NAMALWA (cell line): ENCODE results near the gene RIPOR2.
"Not testable (repeated sequence)": the region's sequence is repeated elsewhere in the genome, so short reads cannot be mapped to it uniquely, and the experiment has no call there.

Experiments
- DNase-seq: peaks from one replicate; pipeline ENCODE4 v3.0.0-alpha.2; 2015; ENCODE audit warnings: low spot score

The RIPOR2 gene

DNA sequence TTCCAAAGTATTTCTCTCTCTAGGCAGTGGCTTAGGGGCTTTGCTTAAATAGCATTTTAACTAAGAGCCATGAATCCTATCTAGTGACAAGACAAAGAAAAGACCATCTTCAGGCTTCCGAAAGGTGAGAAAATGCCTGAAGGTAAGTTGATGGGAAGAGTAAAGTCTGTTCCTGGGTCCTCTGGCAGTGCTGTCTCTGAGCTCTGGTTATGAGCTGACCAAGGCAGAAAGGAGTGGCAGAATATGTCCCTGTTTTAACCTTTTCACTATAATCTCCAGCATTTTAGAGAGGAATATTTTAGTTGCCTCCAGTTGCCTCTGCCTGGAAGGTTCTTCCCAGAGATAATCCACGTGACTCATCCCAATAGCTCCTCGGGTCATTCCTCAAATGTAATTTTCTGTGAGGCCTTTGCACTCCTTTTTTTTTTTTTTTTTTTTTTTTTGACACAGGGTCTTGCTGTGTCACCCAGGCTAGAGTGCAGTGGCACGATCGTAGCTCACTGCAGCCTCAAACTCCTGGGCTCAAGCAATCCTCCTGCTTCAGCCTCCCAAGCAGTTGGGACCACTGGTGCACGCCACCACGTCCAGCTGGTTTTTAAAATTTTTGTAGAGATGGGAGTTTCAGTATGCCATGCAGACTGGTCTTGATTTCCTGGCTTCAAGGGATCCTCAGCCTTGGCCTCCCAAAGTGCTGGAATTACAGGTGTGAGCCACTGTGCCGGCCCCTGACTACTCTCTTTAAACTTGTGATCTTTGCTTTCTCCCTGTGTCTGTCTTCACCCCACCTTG is 133.3 kb downstream of the RIPOR2 start:
- DNase-seq = no peak

- no peak for DNase-seq
These were observed 136.2 kb downstream of the RIPOR2 start for GRCh38 chr6:24799541-24799915.

- no peak for DNase-seq
These were observed 136.8 kb downstream of the RIPOR2 start, which contains the start of gene ARMH2 for GRCh38 chr6:24798740-24799540. Gene ARMH2, minus strand, starts transcription at chr6:24798917. Its CDS starts 60 bp downstream, at chr6:24798857.

DNA sequence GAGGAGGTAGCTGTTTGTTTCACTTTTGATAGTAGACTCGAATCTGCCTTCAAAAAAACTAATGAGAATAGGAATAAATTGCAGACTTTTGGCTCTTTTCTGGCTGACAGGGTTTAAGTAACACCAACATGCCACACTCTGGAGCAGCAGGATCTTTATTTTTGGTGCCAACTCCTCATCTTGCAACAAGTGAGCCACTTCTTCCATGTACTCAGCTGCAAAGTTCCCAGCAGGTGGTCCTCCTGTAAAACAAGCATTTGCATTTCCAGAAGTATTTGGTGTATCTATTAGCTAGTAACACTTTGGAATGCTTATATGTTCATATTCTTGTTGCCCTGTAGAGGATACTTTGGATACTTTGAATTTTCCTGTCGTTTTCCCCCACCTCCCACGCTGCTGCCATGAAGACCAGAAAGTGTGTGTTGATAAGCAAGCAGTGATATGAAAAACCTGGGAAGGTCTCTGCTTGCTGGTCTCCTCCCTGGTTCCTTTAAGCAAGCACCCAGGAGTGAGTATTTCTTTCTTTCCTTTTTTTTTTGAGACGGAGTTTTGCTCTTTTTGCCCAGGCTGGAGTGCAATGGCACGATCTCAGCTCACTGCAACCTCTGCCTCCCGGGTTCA is 138.1 kb downstream of the RIPOR2 start:
- no peak for DNase-seq

- no peak for DNase-seq
These were observed 139.0 kb downstream of the RIPOR2 start for GRCh38 chr6:24796616-24797290.

- no peak for DNase-seq
These were observed 140.7 kb downstream of the RIPOR2 start for GRCh38 chr6:24795106-24795505.

- DNase-seq = no peak
These were observed 147.6 kb downstream of the RIPOR2 start for GRCh38 chr6:24788031-24788665.

GRCh38 chr6:24780206-24780605 is 155.6 kb downstream of the RIPOR2 start:
- DNase-seq = no peak

GRCh38 chr6:24779416-24780016 is 156.2 kb downstream of the RIPOR2 start:
- peak; percentile 33 for DNase-seq

GRCh38 chr6:24778878-24779277 is 156.9 kb downstream of the RIPOR2 start:
- no peak for DNase-seq

GRCh38 chr6:24778121-24778520 is 157.6 kb downstream of the RIPOR2 start:
- no peak for DNase-seq

DNA sequence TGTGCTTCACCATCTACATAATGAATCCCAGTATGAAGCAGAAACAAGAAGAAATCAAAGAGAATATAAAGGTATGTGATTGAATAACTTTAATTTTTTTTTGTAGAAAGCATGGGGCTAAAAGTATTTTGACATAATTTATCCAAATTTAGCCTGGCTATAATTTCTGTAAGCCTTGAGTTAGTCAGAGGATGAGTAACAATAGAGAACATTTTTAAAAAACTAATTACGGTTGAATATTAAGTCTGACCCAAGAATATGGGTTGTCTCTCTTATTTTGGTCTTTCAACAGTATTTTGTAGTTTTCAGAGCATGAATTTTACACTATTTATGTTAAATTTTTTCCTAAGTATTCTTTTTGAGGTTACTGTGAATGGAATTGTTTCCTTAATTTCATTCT is 158.5 kb downstream of the RIPOR2 start:
- DNase-seq = no peak

DNA sequence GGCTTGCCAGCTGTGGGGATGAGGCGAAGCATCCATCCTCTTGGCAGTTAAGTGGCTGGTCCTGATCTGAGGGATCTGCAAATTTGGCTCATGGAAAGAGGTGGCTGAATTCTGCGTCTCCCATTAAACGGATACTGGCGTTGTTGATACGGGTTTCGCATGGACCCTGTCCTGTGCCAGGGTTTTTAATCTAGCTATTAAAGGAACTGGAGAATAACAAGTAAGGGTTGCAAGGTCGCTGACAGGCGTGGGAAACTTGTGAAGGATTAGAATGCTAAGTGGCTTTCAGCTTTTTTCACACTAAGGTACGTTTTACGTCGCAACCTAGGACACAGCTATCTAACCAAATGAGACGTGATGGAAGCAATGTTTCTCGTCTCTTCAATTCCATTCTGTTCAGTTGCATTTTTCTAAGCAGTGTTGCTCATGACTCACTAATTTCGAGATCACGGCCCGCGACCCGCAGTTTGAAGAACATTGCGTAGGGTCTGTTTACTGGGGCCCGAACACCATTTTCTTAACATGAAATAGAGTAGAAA is 160.2 kb downstream of the RIPOR2 start:
- peak; percentile 58 for DNase-seq

- DNase-seq = peak; percentile 97
These were observed 160.9 kb downstream of the RIPOR2 start, which contains the start of gene GMNN for GRCh38 chr6:24774696-24775519. Gene GMNN, plus strand, starts transcription at chr6:24774937. Its CDS starts 2,310 bp downstream, at chr6:24777247.

DNA sequence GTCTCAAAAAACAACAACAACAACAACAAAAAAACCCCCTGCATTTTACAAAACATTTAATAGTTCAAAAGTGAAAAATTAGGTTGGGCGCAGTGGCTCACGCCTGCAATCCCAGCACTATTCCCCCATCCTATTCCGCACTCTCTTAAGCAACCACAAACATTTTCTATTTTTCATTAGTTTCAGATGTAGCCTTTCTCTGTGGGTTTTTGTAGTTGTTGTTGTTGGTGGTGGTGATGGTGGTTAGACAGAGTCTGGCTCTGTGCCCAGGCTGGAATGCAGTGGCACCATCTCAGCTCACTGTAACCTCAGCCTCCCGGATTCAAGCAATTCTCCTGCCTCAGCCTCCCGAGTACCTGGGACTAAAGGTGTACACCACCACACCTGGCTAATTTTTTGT is 167.4 kb downstream of the RIPOR2 start:
- DNase-seq = no peak

DNA sequence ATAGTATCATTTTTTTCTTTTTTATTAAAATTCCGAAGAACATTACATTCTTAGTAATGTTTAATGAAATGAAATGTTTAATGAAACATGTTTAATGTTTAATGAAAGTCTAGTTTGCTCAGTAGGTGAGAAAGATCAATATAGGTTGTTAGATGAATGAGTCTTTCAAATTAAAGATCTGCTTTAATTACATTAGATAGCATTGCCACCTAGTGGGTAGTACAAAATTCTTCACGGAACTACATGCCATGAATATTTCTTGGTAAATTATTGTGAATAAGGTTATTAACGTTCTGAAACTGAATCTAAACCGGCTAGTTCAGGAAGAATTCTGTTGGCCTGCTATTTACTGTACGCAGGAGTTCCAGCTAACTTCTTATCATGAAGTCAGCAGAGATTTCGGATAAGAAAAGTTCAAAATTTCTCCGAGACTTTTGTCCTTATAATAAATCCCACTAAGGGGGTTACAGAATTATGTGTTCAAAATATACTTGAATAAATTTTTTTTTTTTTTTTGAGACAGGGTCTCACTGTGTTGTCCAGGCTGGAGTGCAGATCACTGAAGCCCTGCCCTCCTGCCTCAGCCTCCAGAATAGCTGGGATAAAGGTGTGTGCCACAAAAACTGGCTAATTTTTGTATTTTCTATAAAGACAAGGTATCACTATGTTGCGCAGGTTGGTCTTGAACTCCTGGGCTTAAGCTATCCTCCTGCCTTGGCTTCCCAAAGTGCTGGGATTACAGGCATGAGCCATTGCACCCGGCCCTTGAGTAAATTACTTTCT is 168.9 kb downstream of the RIPOR2 start:
- peak; percentile 71 for DNase-seq

GRCh38 chr6:24765968-24766367 is 169.8 kb downstream of the RIPOR2 start:
- not testable (repeated sequence) for DNase-seq

DNA sequence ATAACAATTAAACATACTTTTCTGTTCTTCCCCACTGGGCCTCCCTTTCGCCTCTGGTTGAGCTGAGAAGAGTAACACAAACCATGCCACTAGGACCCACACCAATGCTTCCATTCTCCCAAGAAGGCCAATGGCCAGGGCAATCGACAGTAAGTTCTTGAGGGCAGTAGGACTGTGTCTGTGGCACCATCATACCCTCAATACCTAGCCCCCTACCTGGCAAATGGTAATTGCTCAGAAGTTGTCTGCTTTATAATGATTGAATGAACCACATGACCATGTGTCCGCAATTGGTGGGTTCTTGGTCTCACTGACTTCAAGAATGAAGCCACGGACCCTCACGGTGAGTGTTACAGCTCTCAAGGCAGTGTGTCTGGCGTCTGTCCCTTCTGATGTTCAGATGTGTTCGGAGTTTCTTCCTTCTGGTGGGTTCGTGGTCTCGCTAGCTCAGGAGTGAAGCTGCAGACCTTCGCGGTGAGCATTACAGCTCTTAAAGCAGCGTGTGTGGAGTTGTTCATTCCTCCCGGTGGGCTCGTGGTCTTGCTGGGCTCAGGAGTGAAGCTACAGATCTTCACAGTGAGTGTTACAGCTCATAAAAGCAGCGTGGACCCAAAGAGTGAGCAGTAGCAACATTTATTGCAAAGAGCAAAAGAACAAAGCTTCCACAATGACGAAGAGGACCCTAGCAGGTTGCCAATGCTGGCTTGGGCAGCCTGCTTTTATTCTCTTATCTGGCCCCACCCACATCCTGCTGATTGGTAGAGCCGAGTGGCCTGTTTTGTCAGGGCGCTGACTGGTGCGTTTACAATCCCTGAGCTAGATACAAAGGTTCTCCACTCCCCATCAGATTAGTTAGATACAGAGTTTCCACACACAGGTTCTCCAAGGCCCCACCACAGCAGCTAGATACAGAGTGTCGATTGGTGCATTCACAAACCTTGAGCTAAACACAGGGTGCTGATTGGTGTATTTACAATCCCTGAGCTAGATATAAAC is 170.6 kb downstream of the RIPOR2 start:
- not testable (repeated sequence) for DNase-seq
